SU-DHL-6 (cell line): ENCODE measurements around the gene ELAVL3.
"Not testable (repeated sequence)": the region's sequence is repeated elsewhere in the genome, so short reads cannot be mapped to it uniquely, and the experiment has no call there.

ENCODE experiments used
- H2AFZ ChIP-seq: fragments of 200-600 bp; sonication (generic); 2 replicates; pipeline ENCODE4 v1.6.1; 2014; ENCODE audit warnings: low read depth, mild to moderate bottlenecking, moderate library complexity, mixed read lengths, antibody characterized with exemption, low read length; ENCODE audit not compliant: severe bottlenecking
- H3F3A ChIP-seq: fragments of 200-600 bp; shearing (Covaris generic); 2 replicates; pipeline ENCODE4 v1.6.0; 2016; ENCODE audit warnings: antibody characterized with exemption, mild to moderate bottlenecking; ENCODE audit not compliant: insufficient read depth
- H3K27ac ChIP-seq: fragments of 200-600 bp; sonication (generic); 2 replicates; pipeline ENCODE4 v1.5.1; 2016; ENCODE audit warnings: low read depth, mild to moderate bottlenecking, low read length, moderate library complexity, mixed read lengths
- H3K27me3 ChIP-seq: fragments of 200-600 bp; sonication (generic), shearing (Covaris generic); 2 replicates; pipeline ENCODE4 v1.6.0; 2014; ENCODE audit warnings: mild to moderate bottlenecking, low read length
- H3K36me3 ChIP-seq: fragments of 200-600 bp; sonication (generic); 2 replicates; pipeline ENCODE4 v1.6.1; 2014; ENCODE audit warnings: mild to moderate bottlenecking, low read length, mixed read lengths
- H3K4me2 ChIP-seq: fragments of 300-600, 200-600 bp; shearing (Covaris generic), sonication (generic); 2 replicates; pipeline ENCODE4 v1.6.0; 2014; ENCODE audit warnings: low read length, low read depth, mild to moderate bottlenecking; ENCODE audit not compliant: poor library complexity, severe bottlenecking
- H3K4me3 ChIP-seq: fragments of 200-600 bp; sonication (generic); 2 replicates; pipeline ENCODE4 v1.5.1; 2014; ENCODE audit warnings: antibody characterized with exemption, low read length, mild to moderate bottlenecking, mixed read lengths; ENCODE audit not compliant: insufficient read depth, poor library complexity, severe bottlenecking
- H3K79me2 ChIP-seq: fragments of 200-600 bp; sonication (generic); 2 replicates; pipeline ENCODE4 v1.6.1; 2014; ENCODE audit warnings: mild to moderate bottlenecking, low read length, moderate library complexity; ENCODE audit not compliant: insufficient read depth
- H3K9ac ChIP-seq: fragments of 200-600 bp; sonication (generic); 2 replicates; pipeline ENCODE4 v1.7.0; 2014; ENCODE audit warnings: mild to moderate bottlenecking, low read length
- H3K9me2 ChIP-seq: fragments of 200-600 bp; sonication (generic); replicated peaks from 2 replicates; pipeline ENCODE4 v1.6.1; 2014; ENCODE audit warnings: low read length; ENCODE audit not compliant: insufficient read depth
- H3K9me3 ChIP-seq: fragments of 200-600 bp; sonication (generic); 2 replicates; pipeline ENCODE4 v1.6.1; 2014; ENCODE audit warnings: low read length, mixed read lengths; ENCODE audit not compliant: insufficient read depth
- H4K20me1 ChIP-seq: fragments of 200-600 bp; sonication (generic); 2 replicates; pipeline ENCODE4 v1.6.1; 2014; ENCODE audit warnings: low read depth, mild to moderate bottlenecking, antibody characterized with exemption, low read length, moderate library complexity, mixed read lengths
- EZH2phosphoT487 ChIP-seq: fragments of 200-600 bp; sonication (generic), shearing (Covaris generic); conservative IDR thresholded peaks from 2 replicates; pipeline ENCODE4 v1.6.1; 2018; ENCODE audit warnings: mild to moderate bottlenecking, antibody characterized with exemption, low read length, moderate library complexity, mixed read lengths
- TF ChIP-seq, protein P1 (sequence below): fragments of 200-600 bp; sonication (generic); IDR thresholded peaks from one replicate; pipeline ENCODE4 v1.5.1; 2017; ENCODE audit warnings: antibody characterized with exemption, mild to moderate bottlenecking, low read length, moderate library complexity; ENCODE audit not compliant: insufficient read depth, poor library complexity, severe bottlenecking

ELAVL3 gene

DNA sequence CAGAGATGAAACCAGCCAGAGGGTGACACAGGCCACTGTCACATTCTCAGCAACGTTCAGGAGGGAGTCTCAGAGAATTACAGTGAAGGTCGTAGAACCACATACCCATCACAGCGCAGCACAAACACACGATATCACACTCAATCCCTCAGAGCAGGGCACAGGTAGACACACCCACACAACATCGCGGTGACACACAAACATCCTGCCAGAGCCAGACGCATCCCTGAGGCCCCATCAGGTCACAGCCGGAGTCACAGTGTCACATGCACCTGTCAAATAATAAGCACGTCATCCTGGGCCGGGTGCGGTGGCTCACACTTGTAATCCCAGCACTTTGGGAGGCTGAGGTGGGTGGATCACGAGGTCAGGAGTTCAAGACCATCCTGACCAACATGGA, 17.5 kb downstream of the ELAVL3 start:
- no peak overlapping the region for H2AFZ ChIP-seq
- no peaks in the 10 kb centered on the region for H3F3A ChIP-seq
- H3K9me2 ChIP-seq, result no peaks in the 10 kb centered on the region
- no peaks in the 10 kb centered on the region for H4K20me1 ChIP-seq
- no peaks in the 10 kb centered on the region for H3K27me3 ChIP-seq
- no peak overlapping the region for H3K4me2 ChIP-seq
- no peaks in the 10 kb centered on the region for H3K79me2 ChIP-seq
- TF ChIP-seq, protein P1, sequence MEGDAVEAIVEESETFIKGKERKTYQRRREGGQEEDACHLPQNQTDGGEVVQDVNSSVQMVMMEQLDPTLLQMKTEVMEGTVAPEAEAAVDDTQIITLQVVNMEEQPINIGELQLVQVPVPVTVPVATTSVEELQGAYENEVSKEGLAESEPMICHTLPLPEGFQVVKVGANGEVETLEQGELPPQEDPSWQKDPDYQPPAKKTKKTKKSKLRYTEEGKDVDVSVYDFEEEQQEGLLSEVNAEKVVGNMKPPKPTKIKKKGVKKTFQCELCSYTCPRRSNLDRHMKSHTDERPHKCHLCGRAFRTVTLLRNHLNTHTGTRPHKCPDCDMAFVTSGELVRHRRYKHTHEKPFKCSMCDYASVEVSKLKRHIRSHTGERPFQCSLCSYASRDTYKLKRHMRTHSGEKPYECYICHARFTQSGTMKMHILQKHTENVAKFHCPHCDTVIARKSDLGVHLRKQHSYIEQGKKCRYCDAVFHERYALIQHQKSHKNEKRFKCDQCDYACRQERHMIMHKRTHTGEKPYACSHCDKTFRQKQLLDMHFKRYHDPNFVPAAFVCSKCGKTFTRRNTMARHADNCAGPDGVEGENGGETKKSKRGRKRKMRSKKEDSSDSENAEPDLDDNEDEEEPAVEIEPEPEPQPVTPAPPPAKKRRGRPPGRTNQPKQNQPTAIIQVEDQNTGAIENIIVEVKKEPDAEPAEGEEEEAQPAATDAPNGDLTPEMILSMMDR, result no peak
- no peak for TF ChIP-seq EZH2phosphoT487
- no peaks in the 10 kb centered on the region for H3K36me3 ChIP-seq
- H3K4me3 ChIP-seq, result no peak overlapping the region
- H3K9ac ChIP-seq, result no peak overlapping the region
- no peaks in the 10 kb centered on the region for H3K9me3 ChIP-seq
- no peak overlapping the region for H3K27ac ChIP-seq

DNA sequence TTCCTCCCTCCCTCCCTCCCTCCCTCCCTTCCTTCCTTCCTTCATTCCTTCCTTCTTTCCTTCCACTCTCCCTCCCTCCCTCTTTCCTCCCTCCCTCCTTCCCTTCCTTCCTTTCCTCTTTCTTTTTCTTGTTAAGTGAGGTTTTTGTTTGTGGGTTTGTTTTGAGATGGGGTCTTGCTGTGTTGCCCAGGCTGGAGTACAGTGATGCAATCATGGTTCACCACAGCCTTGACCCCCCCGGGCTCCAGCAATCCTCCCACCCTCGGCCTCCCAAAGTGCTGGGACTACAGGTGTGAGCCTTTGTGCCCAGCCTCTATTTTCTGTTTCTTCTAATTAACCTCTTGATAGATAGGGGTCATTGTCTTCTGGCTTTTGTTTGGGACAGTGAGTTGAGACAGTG, 19.4 kb downstream of the ELAVL3 start:
- Histone ChIP-seq H3K9me2 (no peaks in the 10 kb centered on the region), H3K36me3 (no peaks in the 10 kb centered on the region)
- TF ChIP-seq, protein P1, result no peak
- TF ChIP-seq EZH2phosphoT487, result no peak

DNA sequence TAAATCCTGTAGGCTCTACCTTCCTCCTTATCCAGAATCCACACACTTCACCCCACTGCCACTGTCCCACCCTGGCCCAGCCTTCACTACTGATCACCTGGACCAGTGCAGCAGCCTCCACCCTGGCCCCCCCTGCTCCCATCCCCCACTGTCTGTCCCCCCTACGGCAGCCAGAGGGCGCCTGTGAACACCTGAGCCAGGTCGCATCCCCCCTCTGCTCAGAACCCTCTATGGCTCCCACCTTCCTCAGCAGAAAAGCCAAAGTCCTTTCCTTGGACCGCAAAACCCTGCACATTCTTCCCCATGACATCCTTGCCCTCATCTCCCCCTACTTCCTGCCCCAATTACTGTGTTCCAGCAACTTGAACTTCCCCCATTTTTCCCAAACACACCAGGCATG, 20.6 kb downstream of the ELAVL3 start:
- H3K9me2 ChIP-seq, result no peaks in the 10 kb centered on the region
- H3K9ac ChIP-seq, result no peak overlapping the region
- H3K9me3 ChIP-seq, result no peaks in the 10 kb centered on the region
- H3K4me2 ChIP-seq, result no peak overlapping the region
- H3F3A ChIP-seq, result no peaks in the 10 kb centered on the region
- no peaks in the 10 kb centered on the region for H4K20me1 ChIP-seq
- H2AFZ ChIP-seq, result no peak overlapping the region
- no peaks in the 10 kb centered on the region for H3K36me3 ChIP-seq
- no peaks in the 10 kb centered on the region for H3K27me3 ChIP-seq
- no peak overlapping the region for H3K4me3 ChIP-seq
- H3K79me2 ChIP-seq, result no peaks in the 10 kb centered on the region
- TF ChIP-seq, protein P1, result no peak
- no peak for TF ChIP-seq EZH2phosphoT487
- no peak overlapping the region for H3K27ac ChIP-seq

More for the DNA sequence above, 19.4 kb downstream of the ELAVL3 start:
- no peaks in the 10 kb centered on the region for H3F3A ChIP-seq
- no peaks in the 10 kb centered on the region for H4K20me1 ChIP-seq
- no peak overlapping the region for H3K27ac ChIP-seq
- no peak overlapping the region for H2AFZ ChIP-seq
- no peaks in the 10 kb centered on the region for H3K27me3 ChIP-seq
- no peaks in the 10 kb centered on the region for H3K79me2 ChIP-seq
- no peak overlapping the region for H3K4me2 ChIP-seq
- no peak overlapping the region for H3K9ac ChIP-seq
- no peaks in the 10 kb centered on the region for H3K9me3 ChIP-seq
- H3K4me3 ChIP-seq, result no peak overlapping the region

DNA sequence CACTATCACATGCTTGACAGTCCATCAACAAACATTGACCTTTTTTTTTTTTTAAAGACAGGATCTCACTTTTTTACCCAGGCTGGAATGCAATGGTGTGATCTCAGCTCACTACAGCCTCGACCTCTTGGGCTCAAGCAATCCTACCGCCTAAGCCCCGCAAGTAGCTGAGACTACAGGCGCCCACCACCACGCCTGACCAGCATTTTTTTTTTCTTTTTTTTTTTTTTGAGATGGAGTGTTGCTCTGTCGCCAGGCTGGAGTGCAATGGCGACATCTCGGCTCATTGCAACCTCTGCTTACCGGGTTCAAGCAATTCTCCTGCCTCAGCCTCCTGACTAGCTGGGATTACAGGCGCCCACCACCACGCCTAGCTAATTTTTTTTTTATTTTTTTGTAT, 21.9 kb downstream of the ELAVL3 start:
- not testable (repeated sequence) for H4K20me1 ChIP-seq, H3K79me2 ChIP-seq, H3K4me3 ChIP-seq, H3K27ac ChIP-seq, H3K9me2 ChIP-seq, H3K9ac ChIP-seq, H3K9me3 ChIP-seq, H2AFZ ChIP-seq, H3K4me2 ChIP-seq, H3K27me3 ChIP-seq, H3K36me3 ChIP-seq, H3F3A ChIP-seq
